Suprapubic skin (tissue), 4 donors: ENCODE measurements around the gene CACNA2D3. TPM values are rescaled to one million over a fixed set of nuclear protein-coding genes. Genes with fewer than 3 reads are reported as not detected.

ENCODE experiments used
- DNase-seq, 2 donors: peaks; one replicate each; pipeline ENCODE4 v3.0.0-alpha.2; 2019; ENCODE audit warnings: low spot score in 2 of 2
- H3K27ac ChIP-seq: fragments of 200-600 bp; sonication (generic); one replicate; pipeline ENCODE4 v1.5.1; 2019
- H3K27me3 ChIP-seq: fragments of 200-600 bp; sonication (generic); one replicate; pipeline ENCODE4 v1.5.1; 2019
- H3K36me3 ChIP-seq: fragments of 200-600 bp; sonication (generic); one replicate; pipeline ENCODE4 v1.5.1; 2019
- H3K4me1 ChIP-seq: fragments of 200-600 bp; sonication (generic); one replicate; pipeline ENCODE4 v1.5.1; 2019
- H3K4me3 ChIP-seq: fragments of 200-600 bp; sonication (generic); one replicate; pipeline ENCODE4 v1.5.1; 2019; ENCODE audit warnings: mild to moderate bottlenecking
- H3K9me3 ChIP-seq: fragments of 200-600 bp; sonication (generic); one replicate; pipeline ENCODE4 v1.5.1; 2019
- EP300 ChIP-seq: sonication (generic); formaldehyde crosslinking; IDR thresholded peaks from one replicate; pipeline ENCODE4 v1.6.1; 2017; ENCODE audit warnings: antibody characterized with exemption
- POLR2A ChIP-seq, 2 donors: fragments of 450-650 bp; IDR thresholded peaks; one replicate each; pipeline ENCODE4 v1.6.1; 2017; ENCODE audit warnings: antibody characterized with exemption in 2 of 2, mild to moderate bottlenecking in 2 of 2, moderate library complexity in 2 of 2
- POLR2AphosphoS5 ChIP-seq, 3 donors: sonication (generic); formaldehyde crosslinking; IDR thresholded peaks; one replicate each; pipeline ENCODE4 v1.6.1; 2017; ENCODE audit warnings: antibody characterized with exemption in 3 of 3
- WGBS: methylation state at CpG from one replicate; pipeline ENCODE4 v1.1.5; 2018; 5-methylcytosine and 5-hydroxymethylcytosine counted together
- total RNA-seq, 4 donors: library from RNA; depleted of rRNA; stranded (reverse); fragments of >200 nt; gene quantifications; one replicate each; pipeline ENCODE4 v1.1.0, GENCODE V29; 2016
- TF ChIP-seq, protein P1 (sequence below), 2 donors: fragments of 200-600 bp in 1 of 2; fragments of 450-650 bp in 1 of 2; sonication (generic) in 1 of 2; IDR thresholded peaks; one replicate each; pipeline ENCODE4 v1.5.1; 2016 to 2019; ENCODE audit warnings: antibody characterized with exemption in 2 of 2, mild to moderate bottlenecking in 1 of 2, moderate library complexity in 1 of 2

CACNA2D3 gene
- total RNA-seq, 4 donors from 2014 or later = 0.42 to 2.8 (median 0.95) TPM

DNA sequence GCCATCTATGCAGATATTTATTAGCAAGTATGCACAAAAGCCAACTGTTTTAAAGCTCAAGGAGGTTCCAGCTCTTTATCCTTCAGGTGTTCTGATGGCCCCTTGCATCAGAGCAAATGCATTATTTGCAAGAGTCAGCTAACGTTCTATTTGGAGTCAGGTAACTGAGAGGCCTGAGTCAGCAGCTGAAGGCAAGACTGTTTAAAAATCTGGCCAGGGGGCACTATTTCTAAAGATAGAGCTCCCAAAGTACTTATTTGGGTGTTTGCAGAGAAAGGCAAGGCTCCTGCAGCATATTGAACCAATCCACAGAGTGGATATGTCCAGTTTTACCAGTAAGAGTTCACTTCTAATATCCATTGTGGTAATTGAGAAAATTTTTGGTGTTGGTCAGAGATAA lies 659.4 kb downstream of the CACNA2D3 start:
- TF ChIP-seq POLR2A (IDR thresholded peaks at IDR 0.05) (no peak), EP300 (no peak), POLR2AphosphoS5 (IDR thresholded peaks at IDR 0.05) (no peak)
- TF ChIP-seq, protein P1, sequence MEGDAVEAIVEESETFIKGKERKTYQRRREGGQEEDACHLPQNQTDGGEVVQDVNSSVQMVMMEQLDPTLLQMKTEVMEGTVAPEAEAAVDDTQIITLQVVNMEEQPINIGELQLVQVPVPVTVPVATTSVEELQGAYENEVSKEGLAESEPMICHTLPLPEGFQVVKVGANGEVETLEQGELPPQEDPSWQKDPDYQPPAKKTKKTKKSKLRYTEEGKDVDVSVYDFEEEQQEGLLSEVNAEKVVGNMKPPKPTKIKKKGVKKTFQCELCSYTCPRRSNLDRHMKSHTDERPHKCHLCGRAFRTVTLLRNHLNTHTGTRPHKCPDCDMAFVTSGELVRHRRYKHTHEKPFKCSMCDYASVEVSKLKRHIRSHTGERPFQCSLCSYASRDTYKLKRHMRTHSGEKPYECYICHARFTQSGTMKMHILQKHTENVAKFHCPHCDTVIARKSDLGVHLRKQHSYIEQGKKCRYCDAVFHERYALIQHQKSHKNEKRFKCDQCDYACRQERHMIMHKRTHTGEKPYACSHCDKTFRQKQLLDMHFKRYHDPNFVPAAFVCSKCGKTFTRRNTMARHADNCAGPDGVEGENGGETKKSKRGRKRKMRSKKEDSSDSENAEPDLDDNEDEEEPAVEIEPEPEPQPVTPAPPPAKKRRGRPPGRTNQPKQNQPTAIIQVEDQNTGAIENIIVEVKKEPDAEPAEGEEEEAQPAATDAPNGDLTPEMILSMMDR (IDR thresholded peaks at IDR 0.05) = no peak
- no peaks in the 10 kb centered on the region for H3K9me3 ChIP-seq
- no peak for DNase-seq
- no peaks in the 10 kb centered on the region for H3K36me3 ChIP-seq
- 35% methylated on average over 1 of the region's 1 CpG for WGBS
- no peaks in the 10 kb centered on the region for H3K27me3 ChIP-seq
- no peak overlapping the region for H3K27ac ChIP-seq
- no peaks in the 10 kb centered on the region for H3K4me1 ChIP-seq
- no peak overlapping the region for H3K4me3 ChIP-seq

DNA sequence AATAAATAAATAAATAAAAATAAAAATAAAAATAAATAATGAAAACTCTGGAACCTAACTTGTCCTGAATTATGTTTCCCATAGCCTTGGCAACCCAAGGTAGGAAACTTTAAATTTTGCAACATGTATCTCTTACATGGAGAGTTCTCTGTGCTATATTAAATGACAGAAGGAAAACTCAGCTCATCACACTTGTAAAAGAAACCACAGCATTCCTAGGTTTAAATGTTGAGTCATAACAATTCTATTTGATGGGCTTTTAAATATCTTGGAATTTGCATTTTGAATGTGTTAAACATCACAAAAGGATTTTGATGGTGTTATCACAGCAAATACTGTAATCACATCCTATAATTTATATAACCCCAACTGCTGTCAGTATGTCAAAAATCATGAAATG lies 661.3 kb downstream of the CACNA2D3 start:
- Histone ChIP-seq H3K4me3 (no peak overlapping the region), H3K36me3 (no peaks in the 10 kb centered on the region), H3K4me1 (no peaks in the 10 kb centered on the region), H3K27ac (no peak overlapping the region), H3K9me3 (no peaks in the 10 kb centered on the region), H3K27me3 (no peaks in the 10 kb centered on the region)
- DNase-seq = no peak
- TF ChIP-seq POLR2AphosphoS5 (IDR thresholded peaks at IDR 0.05) (no peak), EP300 (no peak), POLR2A (IDR thresholded peaks at IDR 0.05) (no peak)
- TF ChIP-seq, protein P1 (IDR thresholded peaks at IDR 0.05) = no peak

DNA sequence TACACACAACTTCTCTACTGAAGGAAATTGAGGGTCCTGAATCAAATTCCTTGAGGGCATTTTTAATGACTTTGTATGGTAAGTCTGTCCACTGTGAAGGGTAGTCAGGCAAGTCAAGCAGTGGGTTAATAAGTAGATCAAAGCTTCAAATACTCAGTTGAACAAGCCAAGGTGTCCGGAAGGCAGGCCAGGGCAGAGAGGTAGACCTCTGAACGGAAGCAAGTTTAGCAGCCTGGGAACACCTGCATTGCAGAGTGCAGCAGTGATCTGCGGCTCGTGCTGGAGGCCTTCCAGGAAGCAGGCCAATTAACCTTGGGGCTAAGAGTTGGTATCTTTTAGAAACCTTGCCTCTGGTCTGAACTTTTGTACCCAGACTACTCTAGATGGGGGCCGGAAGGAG lies 661.7 kb downstream of the CACNA2D3 start:
- no peak overlapping the region for H3K27ac ChIP-seq
- no peaks in the 10 kb centered on the region for H3K36me3 ChIP-seq
- WGBS = 61% methylated on average over 5 of the region's 5 CpGs
- H3K4me1 ChIP-seq = no peaks in the 10 kb centered on the region
- H3K9me3 ChIP-seq = no peaks in the 10 kb centered on the region
- no peak overlapping the region for H3K4me3 ChIP-seq
- H3K27me3 ChIP-seq = no peaks in the 10 kb centered on the region
- no peak for DNase-seq
- TF ChIP-seq POLR2AphosphoS5 (IDR thresholded peaks at IDR 0.05) (no peak), POLR2A (IDR thresholded peaks at IDR 0.05) (no peak), EP300 (no peak)
- TF ChIP-seq, protein P1 (IDR thresholded peaks at IDR 0.05) = no peak

DNA sequence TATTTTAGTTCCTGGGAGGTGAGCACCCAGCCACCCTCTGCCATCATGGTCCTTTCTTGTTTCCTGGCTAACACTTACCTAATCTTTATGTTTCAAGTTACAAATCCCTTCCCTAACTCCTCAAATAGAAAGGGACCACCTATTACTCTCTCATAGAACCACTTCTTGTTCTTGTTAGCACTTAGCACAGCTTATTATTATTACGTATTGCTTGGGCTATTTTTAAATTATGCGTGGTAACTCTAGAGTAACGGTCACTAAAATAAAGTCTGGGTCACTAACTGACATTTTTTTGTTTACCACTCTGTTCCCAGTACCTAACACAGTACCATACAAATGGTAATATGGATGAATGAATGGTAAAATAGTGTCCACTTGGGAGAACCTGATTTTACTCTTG lies 663.6 kb downstream of the CACNA2D3 start:
- TF ChIP-seq POLR2AphosphoS5 (IDR thresholded peaks at IDR 0.05) = no peak
- no peak for TF ChIP-seq EP300
- TF ChIP-seq, protein P1 (IDR thresholded peaks at IDR 0.05) = no peak
- no peak for TF ChIP-seq POLR2A (IDR thresholded peaks at IDR 0.05)
- no peaks in the 10 kb centered on the region for H3K4me1 ChIP-seq
- 91% methylated on average over 3 of the region's 3 CpGs for WGBS
- H3K4me3 ChIP-seq = no peak overlapping the region
- H3K9me3 ChIP-seq = no peaks in the 10 kb centered on the region
- no peaks in the 10 kb centered on the region for H3K27me3 ChIP-seq
- no peak overlapping the region for H3K27ac ChIP-seq
- DNase-seq = no peak
- no peaks in the 10 kb centered on the region for H3K36me3 ChIP-seq

DNA sequence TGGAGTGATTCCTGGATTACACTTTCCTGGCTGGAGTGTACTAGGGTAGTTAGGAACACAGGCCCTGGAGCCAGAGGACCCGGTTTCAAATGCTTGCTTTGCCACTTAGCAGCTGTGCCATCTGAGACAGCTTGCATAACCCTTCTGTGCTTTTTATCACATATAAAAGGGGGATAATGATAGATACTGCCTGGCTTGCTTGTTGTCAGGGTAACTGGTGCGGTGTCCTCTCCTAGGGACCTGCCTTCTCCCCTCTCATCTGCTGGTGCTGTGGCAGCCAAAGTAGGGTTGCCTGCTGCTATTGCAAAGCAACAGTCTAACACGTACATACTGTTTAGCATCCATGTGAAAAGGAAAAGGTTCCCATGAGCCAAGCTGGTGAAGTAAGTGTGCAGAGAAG lies 667.7 kb downstream of the CACNA2D3 start:
- Histone ChIP-seq H3K36me3 (no peaks in the 10 kb centered on the region), H3K4me3 (no peak overlapping the region), H3K27me3 (no peaks in the 10 kb centered on the region), H3K27ac (no peak overlapping the region), H3K4me1 (no peaks in the 10 kb centered on the region), H3K9me3 (no peaks in the 10 kb centered on the region)
- WGBS = 72% methylated on average over 3 of the region's 3 CpGs
- TF ChIP-seq, protein P1 (IDR thresholded peaks at IDR 0.05) = no peak
- TF ChIP-seq EP300 (no peak), POLR2AphosphoS5 (IDR thresholded peaks at IDR 0.05) (no peak), POLR2A (IDR thresholded peaks at IDR 0.05) (no peak)
- DNase-seq = no peak
